Activated naive CD8-positive, alpha-beta T cell (primary cell): ENCODE data around the gene TSHZ2.
"Not testable (repeated sequence)": the region's sequence is repeated elsewhere in the genome, so short reads cannot be mapped to it uniquely, and the experiment has no call there.

ENCODE experiments used
- H3K27ac Mint-ChIP-seq: one replicate; pipeline ENCODE4 v1.8.0; 2021; ENCODE audit warnings: mixed read lengths
- H3K27me3 Mint-ChIP-seq: one replicate; pipeline ENCODE4 v1.8.0; 2021; ENCODE audit warnings: mixed read lengths
- H3K36me3 Mint-ChIP-seq: one replicate; pipeline ENCODE4 v1.8.0; 2021; ENCODE audit warnings: mixed read lengths
- H3K4me1 Mint-ChIP-seq: one replicate; pipeline ENCODE4 v1.8.0; 2021; ENCODE audit warnings: low read depth, mixed read lengths
- H3K4me3 Mint-ChIP-seq: one replicate; pipeline ENCODE4 v1.8.0; 2021; ENCODE audit warnings: mild to moderate bottlenecking, mixed read lengths
- H3K9me3 Mint-ChIP-seq: one replicate; pipeline ENCODE4 v1.8.0; 2021; ENCODE audit warnings: low read depth, mixed read lengths

The TSHZ2 gene

DNA sequence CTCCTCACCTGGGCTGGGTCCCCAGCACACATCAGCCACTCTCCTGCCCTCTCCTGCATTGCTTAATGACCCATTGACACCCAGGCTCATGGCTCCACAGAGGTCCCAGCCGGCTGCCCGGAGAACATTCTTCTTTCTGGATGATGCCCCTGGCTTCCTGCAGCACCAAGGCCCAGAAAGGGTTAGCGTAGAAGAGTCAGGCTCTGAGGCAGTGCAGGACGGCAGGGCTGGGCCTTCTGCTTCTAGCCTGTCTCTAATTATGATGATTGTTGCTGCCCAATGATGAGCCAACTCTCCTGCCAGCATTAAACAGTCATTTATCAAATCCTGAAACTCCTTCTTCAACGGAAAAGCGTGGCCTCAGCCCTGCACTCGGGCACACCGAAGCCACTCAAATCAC, 555.0 kb downstream of the TSHZ2 start:
- peaks cover 2% of the 10 kb centered on the region for H3K36me3 Mint-ChIP-seq
- no peaks in the 10 kb centered on the region for H3K9me3 Mint-ChIP-seq
- H3K4me1 Mint-ChIP-seq, result no peaks in the 10 kb centered on the region
- H3K4me3 Mint-ChIP-seq, result no peak overlapping the region
- no peaks in the 10 kb centered on the region for H3K27me3 Mint-ChIP-seq
- no peak overlapping the region for H3K27ac Mint-ChIP-seq

DNA sequence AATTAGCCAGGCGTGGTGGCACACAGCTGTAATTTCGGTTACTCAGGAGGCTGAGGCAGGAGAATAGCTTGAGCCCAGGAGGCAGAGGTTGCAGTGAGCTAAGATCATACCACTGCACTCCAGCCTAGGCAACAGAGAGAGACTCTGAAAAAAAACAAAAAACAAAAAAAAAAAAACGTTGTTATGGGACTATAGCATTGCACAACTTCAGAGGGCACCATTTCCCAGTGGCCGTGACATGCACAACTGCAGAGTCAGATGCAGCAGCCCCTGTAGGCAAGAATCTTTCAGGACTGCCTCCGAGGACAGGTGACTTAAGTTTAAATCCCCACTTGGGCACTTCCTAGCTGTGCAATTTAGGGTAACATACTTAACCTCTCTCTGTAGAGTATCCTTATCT, 557.5 kb downstream of the TSHZ2 start:
- Mint-ChIP-seq H3K36me3 (peaks cover 2% of the 10 kb centered on the region), H3K4me3 (no peak overlapping the region), H3K27me3 (no peaks in the 10 kb centered on the region), H3K4me1 (no peaks in the 10 kb centered on the region), H3K9me3 (no peaks in the 10 kb centered on the region), H3K27ac (no peak overlapping the region)

DNA sequence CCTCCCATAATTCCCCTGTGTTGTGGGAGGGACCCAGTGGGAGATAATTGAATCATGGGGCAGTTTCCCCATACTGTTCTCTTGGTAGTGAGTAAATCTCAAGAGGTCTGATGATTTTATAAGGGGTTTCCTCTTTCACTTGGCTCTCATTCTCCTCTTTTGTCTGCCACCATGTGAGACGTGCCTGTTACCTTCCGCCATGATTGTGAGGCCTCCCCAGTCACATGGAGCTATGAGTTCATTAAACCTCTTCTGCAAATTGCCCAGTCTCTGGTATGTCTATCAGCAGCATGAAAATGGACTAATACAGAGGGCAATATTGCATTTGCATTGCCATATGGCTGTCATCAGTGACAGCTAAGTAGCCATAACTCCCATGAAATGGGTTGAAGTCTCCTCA, 558.3 kb downstream of the TSHZ2 start:
- Mint-ChIP-seq H3K36me3 (peaks cover 2% of the 10 kb centered on the region), H3K27me3 (no peaks in the 10 kb centered on the region), H3K4me1 (no peaks in the 10 kb centered on the region), H3K9me3 (no peaks in the 10 kb centered on the region), H3K27ac (no peak overlapping the region), H3K4me3 (no peak overlapping the region)

DNA sequence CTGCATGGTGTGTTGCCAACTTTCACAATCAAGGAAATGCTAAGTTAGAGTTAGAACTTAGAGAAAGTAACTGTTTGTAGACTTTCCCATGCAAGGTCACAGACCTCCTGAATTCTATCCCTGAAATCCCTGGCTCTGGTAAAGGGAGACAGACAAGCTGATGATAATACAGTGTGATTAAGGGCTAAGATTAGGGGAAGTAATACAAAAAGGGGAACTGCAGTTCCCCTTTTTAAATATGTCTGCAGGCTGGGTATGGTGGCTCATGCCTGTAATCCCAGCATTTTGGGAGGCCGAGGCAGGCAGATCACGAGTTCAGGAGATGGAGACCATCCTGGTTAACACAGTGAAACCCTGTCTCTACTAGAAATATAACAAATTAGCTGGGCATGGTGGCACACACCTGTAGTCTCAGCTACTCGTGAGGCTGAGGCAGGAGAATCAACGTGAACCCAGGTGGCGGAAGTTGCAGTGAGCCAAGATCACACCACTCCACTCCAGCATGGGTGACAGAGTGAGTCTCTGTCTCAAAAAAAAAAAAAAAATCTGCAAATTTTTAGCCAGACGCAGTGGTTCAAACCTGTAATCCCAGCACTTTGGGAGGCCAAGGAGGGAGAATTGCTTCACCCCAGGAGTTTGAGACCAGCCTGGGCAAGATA, 560.6 kb downstream of the TSHZ2 start:
- H3K4me1 Mint-ChIP-seq, H3K36me3 Mint-ChIP-seq, H3K9me3 Mint-ChIP-seq, H3K27me3 Mint-ChIP-seq, H3K4me3 Mint-ChIP-seq, H3K27ac Mint-ChIP-seq: not testable (repeated sequence)

DNA sequence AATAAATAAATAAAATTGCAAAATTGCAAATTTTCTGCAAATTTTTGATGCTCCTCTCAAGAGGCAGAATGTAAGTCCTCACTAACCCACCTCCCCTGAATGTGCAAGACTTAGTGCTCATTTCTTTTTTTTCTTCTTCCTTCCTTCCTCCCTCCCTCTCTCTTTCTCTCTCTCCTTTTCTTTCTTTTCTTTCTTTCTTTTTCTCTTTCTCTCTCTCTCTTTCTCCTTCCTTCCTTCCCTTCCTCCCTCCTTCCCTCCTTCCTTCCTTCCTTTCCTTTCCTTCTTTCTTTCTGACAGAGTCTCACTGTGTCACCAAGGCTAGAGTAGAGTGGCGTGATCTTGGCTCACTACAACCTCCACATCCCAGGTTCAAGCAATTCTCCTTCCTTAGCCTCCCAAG, 561.3 kb downstream of the TSHZ2 start:
- no peaks in the 10 kb centered on the region for H3K27me3 Mint-ChIP-seq
- no peak overlapping the region for H3K27ac Mint-ChIP-seq
- H3K4me1 Mint-ChIP-seq, result no peaks in the 10 kb centered on the region
- H3K9me3 Mint-ChIP-seq, result no peaks in the 10 kb centered on the region
- H3K36me3 Mint-ChIP-seq, result peaks cover 3% of the 10 kb centered on the region
- no peak overlapping the region for H3K4me3 Mint-ChIP-seq

DNA sequence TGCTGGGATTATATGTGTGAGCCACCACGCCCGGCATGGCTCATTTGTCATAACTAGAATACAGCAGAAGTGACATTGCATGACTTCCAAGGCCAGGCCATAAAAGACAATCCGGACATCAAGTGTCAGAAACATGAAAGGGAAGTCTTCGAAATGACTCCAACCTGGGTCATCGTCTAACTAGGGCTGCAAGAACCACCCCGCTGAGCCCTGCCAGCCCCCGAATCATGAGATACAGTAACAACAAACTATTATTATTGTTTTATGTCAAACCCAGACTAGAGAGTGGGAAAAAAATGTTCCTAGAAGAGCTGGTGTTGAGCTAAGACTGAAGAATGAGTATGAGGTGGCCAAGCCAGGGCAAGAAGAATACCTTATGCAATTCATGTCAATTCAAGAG, 561.9 kb downstream of the TSHZ2 start:
- no peak overlapping the region for H3K27ac Mint-ChIP-seq
- H3K4me3 Mint-ChIP-seq, result no peak overlapping the region
- H3K9me3 Mint-ChIP-seq, result no peaks in the 10 kb centered on the region
- no peaks in the 10 kb centered on the region for H3K27me3 Mint-ChIP-seq
- no peaks in the 10 kb centered on the region for H3K4me1 Mint-ChIP-seq
- peaks cover 3% of the 10 kb centered on the region for H3K36me3 Mint-ChIP-seq

DNA sequence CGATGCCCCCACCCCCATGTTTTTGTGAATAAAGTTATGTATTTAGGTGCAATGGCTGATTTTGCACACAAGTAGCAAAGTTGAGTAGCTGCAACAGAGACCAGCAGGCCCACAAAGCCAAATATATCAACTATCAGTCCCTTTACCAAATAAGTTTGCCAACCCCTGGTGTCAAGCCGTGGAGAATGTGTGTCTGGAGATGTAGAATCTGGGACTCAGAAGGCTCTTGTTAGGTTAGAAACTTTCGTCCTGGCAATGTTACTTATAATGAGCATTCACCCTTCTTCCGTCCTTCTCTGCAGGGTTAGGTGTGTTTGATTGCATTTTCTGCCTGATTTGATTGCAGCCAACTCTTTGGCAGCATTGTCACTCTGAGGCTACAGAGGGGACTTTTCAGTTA, 563.7 kb downstream of the TSHZ2 start:
- Mint-ChIP-seq H3K27me3 (no peaks in the 10 kb centered on the region), H3K9me3 (no peaks in the 10 kb centered on the region), H3K4me3 (no peak overlapping the region), H3K36me3 (peaks cover 3% of the 10 kb centered on the region), H3K27ac (no peak overlapping the region), H3K4me1 (no peaks in the 10 kb centered on the region)

DNA sequence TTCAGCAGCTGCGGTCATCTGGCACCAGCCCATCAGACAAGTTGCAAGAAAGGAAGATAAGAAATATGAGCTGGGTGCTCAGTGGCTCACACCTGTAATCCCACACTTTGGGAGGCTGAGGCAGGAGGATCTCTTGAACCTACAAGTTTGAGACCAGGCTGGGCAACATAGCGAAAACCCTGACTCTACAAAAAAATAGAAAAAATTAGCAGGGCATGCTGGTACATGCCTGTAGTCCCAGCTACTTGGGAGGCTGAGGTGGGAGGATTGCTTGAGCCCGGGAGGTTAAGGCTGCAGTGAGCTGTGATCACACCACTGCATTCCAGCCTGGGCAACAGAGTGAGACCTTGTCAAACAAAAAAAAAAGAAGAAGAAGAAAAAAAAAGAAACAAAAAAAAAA, 564.2 kb downstream of the TSHZ2 start:
- not testable (repeated sequence) for H3K27me3 Mint-ChIP-seq, H3K36me3 Mint-ChIP-seq, H3K27ac Mint-ChIP-seq, H3K4me3 Mint-ChIP-seq, H3K9me3 Mint-ChIP-seq, H3K4me1 Mint-ChIP-seq

DNA sequence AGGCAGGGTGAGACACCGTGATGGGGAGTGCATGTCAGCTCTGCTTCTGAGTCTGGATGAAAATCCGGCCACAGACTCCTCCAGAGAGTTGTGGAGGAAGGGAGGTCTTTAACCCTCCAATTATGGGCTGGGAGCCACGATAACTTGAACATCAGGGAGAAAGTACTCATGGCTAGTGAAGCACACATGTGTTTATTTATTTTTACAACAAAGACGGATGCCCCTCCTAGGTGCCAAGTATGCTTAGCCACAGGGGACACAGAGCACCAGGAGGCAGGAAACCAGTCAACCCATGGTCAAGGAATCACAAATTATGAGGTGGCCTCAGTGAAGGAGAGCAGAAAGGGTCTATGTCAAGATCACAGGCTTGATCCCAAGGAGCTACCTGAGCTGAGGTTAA, 567.4 kb downstream of the TSHZ2 start:
- no peaks in the 10 kb centered on the region for H3K27me3 Mint-ChIP-seq
- peaks cover 3% of the 10 kb centered on the region for H3K36me3 Mint-ChIP-seq
- no peak overlapping the region for H3K27ac Mint-ChIP-seq
- H3K4me1 Mint-ChIP-seq, result no peaks in the 10 kb centered on the region
- no peak overlapping the region for H3K4me3 Mint-ChIP-seq
- no peaks in the 10 kb centered on the region for H3K9me3 Mint-ChIP-seq
